Neural progenitor cell (in vitro differentiated cells): Measurements from ENCODE around the gene APBB2. TPM values are rescaled to one million over a fixed set of nuclear protein-coding genes. Genes with fewer than 3 reads are reported as not detected.

Experiments
- DNase-seq: peaks from one replicate; pipeline ENCODE4 v3.0.0-alpha.2; 2016; ENCODE audit warnings: low spot score
- H2AFZ ChIP-seq: fragments of 200-600 bp; sonication (generic); replicated peaks from 2 replicates; pipeline ENCODE4 v1.6.1; 2016; ENCODE audit warnings: antibody characterized with exemption
- H3F3A ChIP-seq: fragments of 200-600 bp; sonication (generic); 2 replicates; pipeline ENCODE4 v1.6.1; 2016; ENCODE audit warnings: antibody characterized with exemption, low read depth
- H3K27ac ChIP-seq: fragments of 200-600 bp; sonication (generic); 2 replicates; pipeline ENCODE4 v1.5.1; 2016; ENCODE audit warnings: mild to moderate bottlenecking
- H3K27me3 ChIP-seq: fragments of 200-600 bp; sonication (generic); 2 replicates; pipeline ENCODE4 v1.6.1; 2016; ENCODE audit warnings: mild to moderate bottlenecking, moderate library complexity
- H3K36me3 ChIP-seq: fragments of 200-600 bp; sonication (generic); 2 replicates; pipeline ENCODE4 v1.5.1; 2016
- H3K4me1 ChIP-seq: fragments of 200-600 bp; sonication (generic); 2 replicates; pipeline ENCODE4 v1.6.1; 2016; ENCODE audit warnings: mixed run types
- H3K4me2 ChIP-seq: fragments of 200-600 bp; sonication (generic); 2 replicates; pipeline ENCODE4 v1.6.1; 2016
- H3K4me3 ChIP-seq: fragments of 200-600 bp; sonication (generic); 2 replicates; pipeline ENCODE4 v1.5.1; 2016
- H3K79me2 ChIP-seq: fragments of 200-600 bp; sonication (generic); 2 replicates; pipeline ENCODE4 v1.6.1; 2016; ENCODE audit warnings: low read depth
- H3K9ac ChIP-seq: fragments of 200-600 bp; sonication (generic); 2 replicates; pipeline ENCODE4 v1.6.1; 2016
- H3K9me3 ChIP-seq: fragments of 200-600 bp; sonication (generic); 2 replicates; pipeline ENCODE4 v1.5.1; 2016; ENCODE audit warnings: low read depth
- H4K20me1 ChIP-seq: fragments of 200-600 bp; sonication (generic); 2 replicates; pipeline ENCODE4 v1.6.1; 2016; ENCODE audit warnings: low read depth
- H3K27ac Mint-ChIP-seq: 3 replicates; pipeline ENCODE4 v1.8.0; 2021; ENCODE audit warnings: mixed read lengths
- H3K27me3 Mint-ChIP-seq: 2 replicates; pipeline ENCODE4 v1.8.0; 2022; ENCODE audit warnings: low read depth, mild to moderate bottlenecking, inconsistent platforms, moderate library complexity, mixed read lengths; ENCODE audit not compliant: insufficient read depth
- H3K36me3 Mint-ChIP-seq: 3 replicates; pipeline ENCODE4 v1.8.0; 2021; ENCODE audit warnings: mixed read lengths
- H3K4me1 Mint-ChIP-seq: 3 replicates; pipeline ENCODE4 v1.8.0; 2021; ENCODE audit warnings: mixed read lengths
- H3K4me3 Mint-ChIP-seq: 3 replicates; pipeline ENCODE4 v1.8.0; 2021; ENCODE audit warnings: mild to moderate bottlenecking, moderate library complexity, mixed read lengths
- H3K9me3 Mint-ChIP-seq: 3 replicates; pipeline ENCODE4 v1.8.0; 2020; ENCODE audit warnings: mixed read lengths
- EZH2 ChIP-seq: fragments of 200-600 bp; sonication (generic); IDR thresholded peaks from 2 replicates; pipeline ENCODE4 v1.6.1; 2017; ENCODE audit warnings: antibody characterized with exemption, mild to moderate bottlenecking, moderate library complexity
- EZH2phosphoT487 ChIP-seq: fragments of 200-600 bp; sonication (generic); IDR thresholded peaks from 2 replicates; pipeline ENCODE4 v1.6.1; 2017; ENCODE audit warnings: antibody characterized with exemption
- total RNA-seq: library from RNA; depleted of rRNA; stranded (reverse); fragments of >200 nt; gene quantifications from 2 replicates; pipeline ENCODE4 v1.2.3, GENCODE V29; 2015; ENCODE audit warnings: low replicate concordance
- TF ChIP-seq, protein P1 (sequence below): fragments of 200-600 bp; sonication (generic); IDR thresholded peaks from 2 replicates; pipeline ENCODE4 v1.5.1; 2017; ENCODE audit warnings: antibody characterized with exemption, mild to moderate bottlenecking

Gene APBB2
- total RNA-seq, 1 donor from 2014 or later, result 83.2 TPM

GRCh38 chr4:41012293-41012692 is 202.0 kb downstream of the APBB2 start:
- H3K9ac ChIP-seq, result no peak overlapping the region
- no peak overlapping the region for H3K4me3 ChIP-seq
- TF ChIP-seq EZH2, result no peak
- no peak for TF ChIP-seq EZH2phosphoT487
- TF ChIP-seq, protein P1, sequence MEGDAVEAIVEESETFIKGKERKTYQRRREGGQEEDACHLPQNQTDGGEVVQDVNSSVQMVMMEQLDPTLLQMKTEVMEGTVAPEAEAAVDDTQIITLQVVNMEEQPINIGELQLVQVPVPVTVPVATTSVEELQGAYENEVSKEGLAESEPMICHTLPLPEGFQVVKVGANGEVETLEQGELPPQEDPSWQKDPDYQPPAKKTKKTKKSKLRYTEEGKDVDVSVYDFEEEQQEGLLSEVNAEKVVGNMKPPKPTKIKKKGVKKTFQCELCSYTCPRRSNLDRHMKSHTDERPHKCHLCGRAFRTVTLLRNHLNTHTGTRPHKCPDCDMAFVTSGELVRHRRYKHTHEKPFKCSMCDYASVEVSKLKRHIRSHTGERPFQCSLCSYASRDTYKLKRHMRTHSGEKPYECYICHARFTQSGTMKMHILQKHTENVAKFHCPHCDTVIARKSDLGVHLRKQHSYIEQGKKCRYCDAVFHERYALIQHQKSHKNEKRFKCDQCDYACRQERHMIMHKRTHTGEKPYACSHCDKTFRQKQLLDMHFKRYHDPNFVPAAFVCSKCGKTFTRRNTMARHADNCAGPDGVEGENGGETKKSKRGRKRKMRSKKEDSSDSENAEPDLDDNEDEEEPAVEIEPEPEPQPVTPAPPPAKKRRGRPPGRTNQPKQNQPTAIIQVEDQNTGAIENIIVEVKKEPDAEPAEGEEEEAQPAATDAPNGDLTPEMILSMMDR, result no peak
- no peaks in the 10 kb centered on the region for H3K4me1 ChIP-seq
- H3K4me3 Mint-ChIP-seq, result no peak overlapping the region
- no peak overlapping the region for H3K4me2 ChIP-seq
- H3K36me3 ChIP-seq, result no peaks in the 10 kb centered on the region
- no peaks in the 10 kb centered on the region for H3K9me3 Mint-ChIP-seq
- no peaks in the 10 kb centered on the region for H3K79me2 ChIP-seq
- peaks cover 2% of the 10 kb centered on the region for H3K36me3 Mint-ChIP-seq
- no peaks in the 10 kb centered on the region for H4K20me1 ChIP-seq
- H3F3A ChIP-seq, result no peaks in the 10 kb centered on the region
- no peak overlapping the region for H2AFZ ChIP-seq
- H3K27ac ChIP-seq, result no peak overlapping the region
- no peaks in the 10 kb centered on the region for H3K27me3 Mint-ChIP-seq
- DNase-seq, result no peak
- no peaks in the 10 kb centered on the region for H3K27me3 ChIP-seq
- H3K27ac Mint-ChIP-seq, result no peak overlapping the region
- H3K9me3 ChIP-seq, result no peaks in the 10 kb centered on the region
- H3K4me1 Mint-ChIP-seq, result peaks cover 15% of the 10 kb centered on the region

GRCh38 chr4:41009411-41009810 is 204.9 kb downstream of the APBB2 start:
- Histone ChIP-seq H3K79me2 (no peaks in the 10 kb centered on the region), H2AFZ (no peak overlapping the region), H3F3A (no peaks in the 10 kb centered on the region), H3K27ac (no peak overlapping the region), H3K9me3 (no peaks in the 10 kb centered on the region), H4K20me1 (no peaks in the 10 kb centered on the region), H3K4me1 (no peaks in the 10 kb centered on the region), H3K4me2 (no peak overlapping the region), H3K9ac (no peak overlapping the region), H3K36me3 (no peaks in the 10 kb centered on the region), H3K4me3 (no peak overlapping the region), H3K27me3 (no peaks in the 10 kb centered on the region)
- H3K36me3 Mint-ChIP-seq, result peaks cover 2% of the 10 kb centered on the region
- no peaks in the 10 kb centered on the region for H3K27me3 Mint-ChIP-seq
- TF ChIP-seq EZH2 (no peak), EZH2phosphoT487 (no peak)
- TF ChIP-seq, protein P1, result no peak
- no peak for DNase-seq
- H3K9me3 Mint-ChIP-seq, result no peaks in the 10 kb centered on the region
- peaks cover 7% of the 10 kb centered on the region for H3K4me1 Mint-ChIP-seq
- no peak overlapping the region for H3K27ac Mint-ChIP-seq
- H3K4me3 Mint-ChIP-seq, result no peak overlapping the region

- H2AFZ ChIP-seq, result no peak overlapping the region
- DNase-seq, result no peak
- H3K9ac ChIP-seq, result no peak overlapping the region
- no peaks in the 10 kb centered on the region for H3K79me2 ChIP-seq
- H3K9me3 Mint-ChIP-seq, result no peaks in the 10 kb centered on the region
- no peaks in the 10 kb centered on the region for H3K9me3 ChIP-seq
- H3K36me3 ChIP-seq, result no peaks in the 10 kb centered on the region
- H3K27ac Mint-ChIP-seq, result no peak overlapping the region
- no peak overlapping the region for H3K4me2 ChIP-seq
- H3K27ac ChIP-seq, result no peak overlapping the region
- H3K4me3 ChIP-seq, result no peak overlapping the region
- TF ChIP-seq EZH2 (no peak), EZH2phosphoT487 (no peak)
- TF ChIP-seq, protein P1, result no peak
- H3K27me3 ChIP-seq, result no peaks in the 10 kb centered on the region
- no peaks in the 10 kb centered on the region for H3K4me1 ChIP-seq
- H3F3A ChIP-seq, result no peaks in the 10 kb centered on the region
- no peaks in the 10 kb centered on the region for H3K27me3 Mint-ChIP-seq
- no peaks in the 10 kb centered on the region for H3K4me1 Mint-ChIP-seq
- H3K36me3 Mint-ChIP-seq, result no peaks in the 10 kb centered on the region
- H3K4me3 Mint-ChIP-seq, result no peak overlapping the region
- no peaks in the 10 kb centered on the region for H4K20me1 ChIP-seq
Observed at GRCh38 chr4:41006141-41006540, 208.2 kb downstream of the APBB2 start.

GRCh38 chr4:41002309-41002708 is 212.0 kb downstream of the APBB2 start:
- no peaks in the 10 kb centered on the region for H3K4me1 Mint-ChIP-seq
- Histone ChIP-seq H3K27ac (no peak overlapping the region), H2AFZ (no peak overlapping the region), H3K4me2 (no peak overlapping the region), H3K27me3 (no peaks in the 10 kb centered on the region), H3K9me3 (no peaks in the 10 kb centered on the region), H3F3A (no peaks in the 10 kb centered on the region), H3K4me1 (no peaks in the 10 kb centered on the region), H3K79me2 (no peaks in the 10 kb centered on the region), H3K9ac (no peak overlapping the region), H4K20me1 (no peaks in the 10 kb centered on the region), H3K36me3 (no peaks in the 10 kb centered on the region), H3K4me3 (no peak overlapping the region)
- H3K9me3 Mint-ChIP-seq, result no peaks in the 10 kb centered on the region
- no peaks in the 10 kb centered on the region for H3K36me3 Mint-ChIP-seq
- no peak overlapping the region for H3K27ac Mint-ChIP-seq
- DNase-seq, result no peak
- TF ChIP-seq EZH2, result no peak
- TF ChIP-seq, protein P1, result no peak
- TF ChIP-seq EZH2phosphoT487, result no peak
- H3K4me3 Mint-ChIP-seq, result no peak overlapping the region
- H3K27me3 Mint-ChIP-seq, result peaks cover 2% of the 10 kb centered on the region
